ENCODE data around the gene NOS2.
"Not testable (repeated sequence)": the region's sequence is repeated elsewhere in the genome, so short reads cannot be mapped to it uniquely, and the experiment has no call there.

Gene NOS2

GRCh38 chr17:27754549-27754948 is 45.8 kb downstream of the NOS2 start:
- DNase-seq (ENCODE audit: low spot score), result no peak

GRCh38 chr17:27753726-27754125 is 46.6 kb downstream of the NOS2 start:
- DNase-seq (ENCODE audit: low spot score), result not testable (repeated sequence)

- DNase-seq (ENCODE audit: low spot score), result not testable (repeated sequence)
Measured at GRCh38 chr17:27752831-27753619, 47.3 kb downstream of the NOS2 start.

GRCh38 chr17:27751622-27752490 is 48.5 kb downstream of the NOS2 start:
- DNase-seq (ENCODE audit: low spot score), result no peak

GRCh38 chr17:27751166-27751565 is 49.2 kb downstream of the NOS2 start:
- no peak for DNase-seq (ENCODE audit: low spot score)

GRCh38 chr17:27749562-27750150 is 50.7 kb downstream of the NOS2 start:
- not testable (repeated sequence) for DNase-seq (ENCODE audit: low spot score)

GRCh38 chr17:27748360-27748825 is 51.9 kb downstream of the NOS2 start:
- no peak for DNase-seq (ENCODE audit: low spot score)

- DNase-seq (ENCODE audit: low spot score), result no peak
Measured at GRCh38 chr17:27747462-27748359, 52.6 kb downstream of the NOS2 start.

- no peak for DNase-seq (ENCODE audit: low spot score)
Measured at GRCh38 chr17:27746881-27747280, 53.4 kb downstream of the NOS2 start.

GRCh38 chr17:27746320-27746719 is 54.0 kb downstream of the NOS2 start:
- not testable (repeated sequence) for DNase-seq (ENCODE audit: low spot score)

GRCh38 chr17:27745207-27745830 is 55.0 kb downstream of the NOS2 start:
- not testable (repeated sequence) for DNase-seq (ENCODE audit: low spot score)

- DNase-seq (ENCODE audit: low spot score), result no peak
Measured at GRCh38 chr17:27743281-27743885, 56.9 kb downstream of the NOS2 start.

- DNase-seq (ENCODE audit: low spot score), result no peak
Measured at GRCh38 chr17:27741971-27742575, 58.3 kb downstream of the NOS2 start.

GRCh38 chr17:27741361-27741861 is 58.9 kb downstream of the NOS2 start:
- no peak for DNase-seq (ENCODE audit: low spot score)

GRCh38 chr17:27740541-27740940 is 59.8 kb downstream of the NOS2 start:
- not testable (repeated sequence) for DNase-seq (ENCODE audit: low spot score)

- no peak for DNase-seq (ENCODE audit: low spot score)
Measured at GRCh38 chr17:27733773-27734172, 66.6 kb downstream of the NOS2 start.

GRCh38 chr17:27732746-27733145 is 67.6 kb downstream of the NOS2 start:
- DNase-seq (ENCODE audit: low spot score), result not testable (repeated sequence)

GRCh38 chr17:27725982-27726381 is 74.3 kb downstream of the NOS2 start:
- not testable (repeated sequence) for DNase-seq (ENCODE audit: low spot score)

- no peak for DNase-seq (ENCODE audit: low spot score)
Measured at GRCh38 chr17:27721797-27722196, 78.5 kb downstream of the NOS2 start.

Data from activated CD4-positive, alpha-beta T cell treated with anti-CD3 and anti-CD28 coated beads, Interleukin-2, Interleukin-4, amounts not matched to agents 100 ng/mL and 50 ng/mL, durations not matched to agents 16 hours and 8 hours (primary cell).